Breast epithelium (tissue), 3 donors: ENCODE results near the gene EP400.

ENCODE experiments used
- POLR2A ChIP-seq: fragments of 450-650 bp; IDR thresholded peaks from one replicate; pipeline ENCODE4 v1.6.1; 2016; ENCODE audit warnings: antibody characterized with exemption, mild to moderate bottlenecking, moderate library complexity
- POLR2AphosphoS5 ChIP-seq, 3 donors: sonication (generic); formaldehyde crosslinking; IDR thresholded peaks; one replicate each; pipeline ENCODE4 v1.6.1; 2017; ENCODE audit warnings: antibody characterized with exemption in 3 of 3
- TF ChIP-seq, protein P1 (sequence below), 3 donors: fragments of 450-650 bp; IDR thresholded peaks; one replicate each; pipeline ENCODE4 v1.5.1; 2016 to 2017; ENCODE audit warnings: antibody characterized with exemption in 3 of 3, mild to moderate bottlenecking in 3 of 3, moderate library complexity in 3 of 3

DNA sequence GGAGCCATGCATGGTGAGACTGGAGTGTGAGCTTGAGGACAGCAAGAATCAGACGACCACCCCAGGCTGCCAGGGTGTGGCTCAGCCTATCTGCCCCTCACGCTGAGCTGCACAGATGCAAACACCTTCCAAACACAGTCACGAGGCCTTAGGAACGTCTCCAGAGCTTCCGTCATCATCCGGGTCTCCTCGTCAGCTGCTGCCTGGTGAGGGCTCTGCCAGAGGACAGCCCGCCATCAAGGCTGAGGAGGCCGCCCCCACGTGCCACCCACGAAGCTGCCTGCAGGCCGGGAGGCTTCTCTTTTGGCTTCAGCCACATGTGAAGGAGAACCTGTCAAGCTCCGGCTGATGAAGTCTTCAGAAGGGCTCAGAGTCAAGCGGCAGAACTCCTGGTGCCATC is 180.9 kb downstream of the EP400 start:
- no peak for TF ChIP-seq POLR2A
- TF ChIP-seq POLR2AphosphoS5 (IDR thresholded peaks at IDR 0.05), result no peak
- TF ChIP-seq, protein P1, sequence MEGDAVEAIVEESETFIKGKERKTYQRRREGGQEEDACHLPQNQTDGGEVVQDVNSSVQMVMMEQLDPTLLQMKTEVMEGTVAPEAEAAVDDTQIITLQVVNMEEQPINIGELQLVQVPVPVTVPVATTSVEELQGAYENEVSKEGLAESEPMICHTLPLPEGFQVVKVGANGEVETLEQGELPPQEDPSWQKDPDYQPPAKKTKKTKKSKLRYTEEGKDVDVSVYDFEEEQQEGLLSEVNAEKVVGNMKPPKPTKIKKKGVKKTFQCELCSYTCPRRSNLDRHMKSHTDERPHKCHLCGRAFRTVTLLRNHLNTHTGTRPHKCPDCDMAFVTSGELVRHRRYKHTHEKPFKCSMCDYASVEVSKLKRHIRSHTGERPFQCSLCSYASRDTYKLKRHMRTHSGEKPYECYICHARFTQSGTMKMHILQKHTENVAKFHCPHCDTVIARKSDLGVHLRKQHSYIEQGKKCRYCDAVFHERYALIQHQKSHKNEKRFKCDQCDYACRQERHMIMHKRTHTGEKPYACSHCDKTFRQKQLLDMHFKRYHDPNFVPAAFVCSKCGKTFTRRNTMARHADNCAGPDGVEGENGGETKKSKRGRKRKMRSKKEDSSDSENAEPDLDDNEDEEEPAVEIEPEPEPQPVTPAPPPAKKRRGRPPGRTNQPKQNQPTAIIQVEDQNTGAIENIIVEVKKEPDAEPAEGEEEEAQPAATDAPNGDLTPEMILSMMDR (IDR thresholded peaks at IDR 0.05), result no peak
